HG02885 (cell line): ENCODE results near the gene PLA2G2C.
"Not testable (repeated sequence)": the region's sequence is repeated elsewhere in the genome, so short reads cannot be mapped to it uniquely, and the experiment has no call there.

ENCODE experiments used
- ATAC-seq: cut with Tn5 transposase; IDR thresholded peaks from one replicate; pipeline ENCODE4 v1.9.1; 2021; ENCODE audit warnings: mild to moderate bottlenecking; ENCODE audit not compliant: unreplicated experiment, poor library complexity

PLA2G2C gene

GRCh38 chr1:20185834-20186782 lies at the start of gene PLA2G2C, which contains the start of gene UBXN10:
Gene PLA2G2C, minus strand, starts transcription at chr1:20186518. Its CDS starts 9,155 bp downstream, at chr1:20177363.
Gene UBXN10, plus strand, starts transcription at chr1:20186096. Its CDS starts 4,466 bp downstream, at chr1:20190562.
- ATAC-seq = no peak

GRCh38 chr1:20234788-20235535 lies 48.6 kb upstream of the PLA2G2C start:
- no peak for ATAC-seq

- no peak for ATAC-seq
Observed at GRCh38 chr1:20233866-20234265, 47.5 kb upstream of the PLA2G2C start.

- no peak for ATAC-seq
Observed at GRCh38 chr1:20233394-20233793, 47.1 kb upstream of the PLA2G2C start.

- ATAC-seq = not testable (repeated sequence)
Observed at GRCh38 chr1:20232564-20232963, 46.2 kb upstream of the PLA2G2C start.

GRCh38 chr1:20229171-20229570 lies 42.9 kb upstream of the PLA2G2C start:
- no peak for ATAC-seq

GRCh38 chr1:20228314-20228825 lies 42.1 kb upstream of the PLA2G2C start:
- ATAC-seq = no peak

GRCh38 chr1:20227704-20228103 lies 41.4 kb upstream of the PLA2G2C start:
- no peak for ATAC-seq

GRCh38 chr1:20224546-20224945 lies 38.2 kb upstream of the PLA2G2C start:
- ATAC-seq = no peak

GRCh38 chr1:20223551-20224419 lies 37.5 kb upstream of the PLA2G2C start:
- no peak for ATAC-seq

- ATAC-seq = no peak
Observed at GRCh38 chr1:20223106-20223505, 36.8 kb upstream of the PLA2G2C start.

- ATAC-seq = no peak
Observed at GRCh38 chr1:20220036-20220435, 33.7 kb upstream of the PLA2G2C start.

- not testable (repeated sequence) for ATAC-seq
Observed at GRCh38 chr1:20219053-20219452, 32.7 kb upstream of the PLA2G2C start.

GRCh38 chr1:20216574-20216973 lies 30.3 kb upstream of the PLA2G2C start:
- ATAC-seq = peak; percentile 36

GRCh38 chr1:20215716-20216115 lies 29.4 kb upstream of the PLA2G2C start:
- ATAC-seq = no peak

- no peak for ATAC-seq
Observed at GRCh38 chr1:20212685-20213331, 26.5 kb upstream of the PLA2G2C start.

GRCh38 chr1:20212085-20212684 lies 25.9 kb upstream of the PLA2G2C start:
- ATAC-seq = no peak

GRCh38 chr1:20211511-20211931 lies 25.2 kb upstream of the PLA2G2C start:
- ATAC-seq = no peak
